Measurements from ENCODE around the gene PAX9. TPM values are rescaled to one million over a fixed set of nuclear protein-coding genes. Genes with fewer than 3 reads are reported as not detected.
A peak's percentile ranks its signal among the peaks of the same experiment; 100 is the strongest.

Gene PAX9
- total RNA-seq, 1 donor from 2014 or later: 0.05 TPM

GRCh38 chr14:36655963-36656686 is 5.5 kb upstream of the PAX9 start:
- DNase-seq (ENCODE audit: low read depth): no peak

- DNase-seq (ENCODE audit: low read depth): no peak
These were observed 4.8 kb upstream of the PAX9 start for GRCh38 chr14:36656687-36657398.

DNA sequence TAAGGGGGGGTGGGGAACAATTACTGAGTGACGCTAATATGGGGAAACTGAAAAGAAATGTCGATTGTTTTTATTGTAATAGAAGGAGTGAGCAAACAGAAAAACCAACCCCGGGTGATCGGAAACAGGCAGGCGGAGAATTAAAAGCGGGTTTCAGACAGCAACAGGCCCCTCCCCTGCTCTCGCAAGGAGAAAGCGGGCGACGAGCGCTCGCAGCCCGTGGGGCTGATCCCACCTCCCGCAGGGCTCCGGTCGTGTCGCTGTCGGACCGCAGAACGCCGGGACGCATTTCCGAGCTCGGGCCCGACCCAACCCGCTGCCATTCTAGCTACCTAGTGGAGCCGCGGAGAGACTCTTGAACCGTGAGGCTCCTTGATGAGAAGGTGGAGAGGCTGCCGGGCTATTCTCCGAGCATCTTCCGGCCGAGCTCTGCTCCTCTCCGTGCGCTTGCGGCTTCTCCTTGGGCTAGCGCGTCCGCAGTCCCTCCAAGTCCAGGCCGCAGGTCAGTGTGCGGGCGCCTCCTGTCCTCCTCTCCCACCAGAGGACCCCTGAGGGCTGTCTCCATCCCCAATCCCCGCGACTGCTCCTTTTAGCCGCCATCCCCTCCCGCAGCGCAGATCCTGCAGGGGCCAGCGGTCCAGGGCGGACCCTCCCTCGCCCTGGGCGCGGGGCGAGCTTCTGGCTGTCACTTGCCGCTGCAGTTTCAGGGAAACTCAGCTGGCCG is 4.1 kb upstream of the PAX9 start:
- no peak for DNase-seq (ENCODE audit: low read depth)

- DNase-seq (ENCODE audit: low read depth): no peak
These were observed 3.3 kb upstream of the PAX9 start for GRCh38 chr14:36658123-36659009.

- DNase-seq (ENCODE audit: low read depth): no peak
These were observed 2.4 kb upstream of the PAX9 start for GRCh38 chr14:36659010-36659821.

GRCh38 chr14:36659822-36660735 is 1.6 kb upstream of the PAX9 start:
- DNase-seq (ENCODE audit: low read depth): no peak

DNA sequence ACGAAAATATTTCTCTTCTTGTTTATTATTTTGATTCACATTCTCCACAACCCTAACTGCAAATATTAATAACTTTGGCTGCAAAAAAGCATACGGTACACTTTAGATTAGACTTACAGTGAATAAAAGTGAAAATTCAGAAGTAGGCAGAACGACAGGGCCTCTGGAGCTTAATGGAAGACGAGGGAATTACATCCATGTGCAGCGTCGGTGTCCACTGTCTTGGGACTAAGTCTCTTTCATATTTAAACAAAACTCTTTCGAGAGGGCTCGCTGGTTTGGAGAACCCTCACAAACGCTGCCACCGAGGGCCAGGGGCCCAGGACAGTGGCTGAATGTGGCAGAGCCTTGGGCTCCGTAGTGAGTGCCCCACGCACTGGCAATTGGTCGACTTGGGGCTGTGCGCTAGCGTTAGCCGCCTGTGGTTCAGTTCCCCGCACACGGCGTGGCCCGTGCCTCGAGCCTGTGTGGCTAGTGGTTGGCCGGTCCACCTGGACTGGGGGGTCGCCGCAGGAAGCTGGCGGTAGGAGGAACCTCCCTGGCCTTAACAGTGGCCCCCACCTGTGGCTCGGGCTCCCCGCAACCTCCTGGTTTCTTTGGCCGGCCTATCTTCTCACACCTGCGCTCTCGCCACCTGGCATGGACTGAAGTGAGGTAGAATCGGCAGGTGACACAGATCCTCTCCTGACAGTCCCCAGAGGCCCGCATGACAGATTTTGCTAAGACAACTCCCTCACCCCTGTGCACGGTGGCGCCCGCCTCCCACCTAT is 739 bp upstream of the PAX9 start:
- no peak for DNase-seq (ENCODE audit: low read depth)

- no peak for DNase-seq (ENCODE audit: low read depth)
These were observed 540 bp downstream of the PAX9 start for GRCh38 chr14:36662258-36662542.

DNA sequence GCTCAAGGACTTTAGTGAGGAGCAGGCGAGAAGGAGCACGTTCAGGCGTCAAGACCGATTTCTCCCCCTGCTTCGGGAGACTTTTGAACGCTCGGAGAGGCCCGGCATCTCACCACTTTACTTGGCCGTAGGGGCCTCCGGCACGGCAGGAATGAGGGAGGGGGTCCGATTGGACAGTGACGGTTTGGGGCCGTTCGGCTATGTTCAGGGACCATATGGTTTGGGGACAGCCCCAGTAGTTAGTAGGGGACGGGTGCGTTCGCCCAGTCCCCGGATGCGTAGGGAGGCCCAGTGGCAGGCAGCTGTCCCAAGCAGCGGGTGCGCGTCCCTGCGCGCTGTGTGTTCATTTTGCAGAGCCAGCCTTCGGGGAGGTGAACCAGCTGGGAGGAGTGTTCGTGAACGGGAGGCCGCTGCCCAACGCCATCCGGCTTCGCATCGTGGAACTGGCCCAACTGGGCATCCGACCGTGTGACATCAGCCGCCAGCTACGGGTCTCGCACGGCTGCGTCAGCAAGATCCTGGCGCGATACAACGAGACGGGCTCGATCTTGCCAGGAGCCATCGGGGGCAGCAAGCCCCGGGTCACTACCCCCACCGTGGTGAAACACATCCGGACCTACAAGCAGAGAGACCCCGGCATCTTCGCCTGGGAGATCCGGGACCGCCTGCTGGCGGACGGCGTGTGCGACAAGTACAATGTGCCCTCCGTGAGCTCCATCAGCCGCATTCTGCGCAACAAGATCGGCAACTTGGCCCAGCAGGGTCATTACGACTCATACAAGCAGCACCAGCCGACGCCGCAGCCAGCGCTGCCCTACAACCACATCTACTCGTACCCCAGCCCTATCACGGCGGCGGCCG is 1.1 kb downstream of the PAX9 start:
- peak; percentile 23 for DNase-seq (ENCODE audit: low read depth)

GRCh38 chr14:36663404-36664321 is 2.0 kb downstream of the PAX9 start:
- DNase-seq (ENCODE audit: low read depth): no peak

- no peak for DNase-seq (ENCODE audit: low read depth)
These were observed 2.9 kb downstream of the PAX9 start for GRCh38 chr14:36664322-36665193.

- no peak for DNase-seq (ENCODE audit: low read depth)
These were observed 4.3 kb downstream of the PAX9 start for GRCh38 chr14:36665887-36666415.

DNA sequence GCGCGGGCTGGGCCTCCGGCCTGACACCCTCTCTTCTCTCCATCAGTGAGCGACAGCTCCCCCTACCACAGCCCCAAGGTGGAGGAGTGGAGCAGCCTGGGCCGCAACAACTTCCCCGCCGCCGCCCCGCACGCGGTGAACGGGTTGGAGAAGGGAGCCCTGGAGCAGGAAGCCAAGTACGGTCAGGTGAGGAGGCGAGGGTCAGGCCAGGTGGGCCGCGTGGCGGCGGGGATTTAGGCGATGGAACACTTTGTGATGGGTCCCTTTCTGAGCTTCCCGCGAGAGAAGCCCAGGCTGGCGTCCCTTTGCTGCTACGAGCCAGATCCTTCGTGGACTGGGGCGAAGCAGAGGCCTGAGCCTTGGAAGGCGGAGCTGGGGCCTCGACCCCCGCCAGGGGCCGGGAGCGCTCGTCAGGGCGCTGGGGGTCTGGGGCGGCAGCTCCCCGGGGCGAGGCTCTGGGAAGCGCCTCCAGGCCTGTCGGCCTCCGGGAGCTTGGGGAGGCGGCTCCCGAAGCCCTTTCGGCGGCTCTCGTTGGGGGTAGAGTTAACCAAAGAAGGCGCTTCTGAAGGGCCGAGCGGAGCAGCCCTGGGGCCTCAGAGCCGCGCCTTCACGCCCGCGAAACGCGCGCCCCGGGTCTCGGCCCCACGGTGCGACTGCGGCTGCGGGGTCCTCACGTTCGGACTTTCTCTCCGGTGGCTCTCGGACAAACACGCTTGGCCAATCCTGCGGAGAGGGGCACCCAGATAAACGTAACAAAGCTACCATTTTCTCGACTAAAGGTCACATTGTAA is 5.0 kb downstream of the PAX9 start:
- no peak for DNase-seq (ENCODE audit: low read depth)

DNA sequence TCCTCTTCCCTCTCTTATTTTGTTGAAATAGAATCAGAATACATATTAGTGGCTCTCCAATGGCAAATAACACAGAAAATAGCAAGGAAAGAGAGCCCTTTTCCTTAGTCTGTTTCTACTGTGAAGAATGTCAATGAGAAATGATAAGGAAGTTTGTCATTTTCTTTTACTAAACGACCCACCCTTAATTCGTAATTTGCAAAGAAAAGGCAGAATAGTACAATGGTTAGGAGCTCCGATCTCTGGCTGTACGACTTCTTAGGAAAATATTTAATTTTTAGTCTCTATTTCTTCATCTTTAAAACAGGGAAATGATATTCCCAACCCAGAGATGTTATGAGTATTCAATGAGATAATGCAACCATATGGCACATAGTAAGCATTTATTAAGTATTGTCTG is 6.0 kb downstream of the PAX9 start:
- DNase-seq (ENCODE audit: low read depth): no peak

GRCh38 chr14:36671149-36671548 is 9.5 kb downstream of the PAX9 start:
- DNase-seq (ENCODE audit: low read depth): no peak
